ENCODE measurements around the gene ALDH5A1. TPM values are rescaled to one million over a fixed set of nuclear protein-coding genes. Genes with fewer than 3 reads are reported as not detected.
A peak's percentile ranks its signal among the peaks of the same experiment; 100 is the strongest.

ALDH5A1 gene
- total RNA-seq, 4 donors from 2014 or later, result 6.4 to 15.4 (median 6.8) TPM

DNA sequence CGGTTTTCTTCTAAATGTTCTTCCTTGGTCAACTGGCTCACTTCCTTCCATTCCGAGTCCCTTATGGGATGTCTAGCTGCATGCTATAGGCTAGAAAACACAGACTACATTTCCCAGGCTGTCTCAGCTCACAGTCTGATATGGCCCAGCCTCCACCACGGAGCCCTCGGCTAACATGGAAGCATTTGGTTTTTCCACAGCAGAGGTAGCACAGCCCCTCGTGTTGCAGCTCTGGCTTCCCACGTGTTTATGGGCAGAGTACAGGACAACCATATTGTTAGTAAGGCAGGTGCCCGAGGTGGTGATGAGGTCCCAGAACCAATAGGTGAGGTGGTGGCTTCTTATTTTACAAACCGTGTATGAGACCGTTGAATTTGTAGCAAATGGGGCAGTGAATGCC lies 14.1 kb upstream of the ALDH5A1 start:
- intact Hi-C loops (cut with DNase I; ENCODE audit: low total_unique reads), result no loop called here
- no peaks in the 10 kb centered on the region for H3K9me3 ChIP-seq
- H3K4me1 ChIP-seq, result no peaks in the 10 kb centered on the region
- ATAC-seq (no peak), DNase-seq (no peak)
- in situ Hi-C loops (cut with MboI; ENCODE audit: low sequenced_read_pairs in 4 of 4), result no loop called here
- no peak overlapping the region for H3K4me3 ChIP-seq
- H3K27ac ChIP-seq, result no peak overlapping the region
- H3K36me3 ChIP-seq, result no peaks in the 10 kb centered on the region
- H3K27me3 ChIP-seq, result no peaks in the 10 kb centered on the region
- TF ChIP-seq, protein P1, sequence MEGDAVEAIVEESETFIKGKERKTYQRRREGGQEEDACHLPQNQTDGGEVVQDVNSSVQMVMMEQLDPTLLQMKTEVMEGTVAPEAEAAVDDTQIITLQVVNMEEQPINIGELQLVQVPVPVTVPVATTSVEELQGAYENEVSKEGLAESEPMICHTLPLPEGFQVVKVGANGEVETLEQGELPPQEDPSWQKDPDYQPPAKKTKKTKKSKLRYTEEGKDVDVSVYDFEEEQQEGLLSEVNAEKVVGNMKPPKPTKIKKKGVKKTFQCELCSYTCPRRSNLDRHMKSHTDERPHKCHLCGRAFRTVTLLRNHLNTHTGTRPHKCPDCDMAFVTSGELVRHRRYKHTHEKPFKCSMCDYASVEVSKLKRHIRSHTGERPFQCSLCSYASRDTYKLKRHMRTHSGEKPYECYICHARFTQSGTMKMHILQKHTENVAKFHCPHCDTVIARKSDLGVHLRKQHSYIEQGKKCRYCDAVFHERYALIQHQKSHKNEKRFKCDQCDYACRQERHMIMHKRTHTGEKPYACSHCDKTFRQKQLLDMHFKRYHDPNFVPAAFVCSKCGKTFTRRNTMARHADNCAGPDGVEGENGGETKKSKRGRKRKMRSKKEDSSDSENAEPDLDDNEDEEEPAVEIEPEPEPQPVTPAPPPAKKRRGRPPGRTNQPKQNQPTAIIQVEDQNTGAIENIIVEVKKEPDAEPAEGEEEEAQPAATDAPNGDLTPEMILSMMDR (IDR thresholded peaks at IDR 0.05 in 4 of 5, conservative IDR thresholded peaks at IDR 0.05 in 1 of 5), result no peak
- no peak for TF ChIP-seq POLR2A (IDR thresholded peaks at IDR 0.05)

DNA sequence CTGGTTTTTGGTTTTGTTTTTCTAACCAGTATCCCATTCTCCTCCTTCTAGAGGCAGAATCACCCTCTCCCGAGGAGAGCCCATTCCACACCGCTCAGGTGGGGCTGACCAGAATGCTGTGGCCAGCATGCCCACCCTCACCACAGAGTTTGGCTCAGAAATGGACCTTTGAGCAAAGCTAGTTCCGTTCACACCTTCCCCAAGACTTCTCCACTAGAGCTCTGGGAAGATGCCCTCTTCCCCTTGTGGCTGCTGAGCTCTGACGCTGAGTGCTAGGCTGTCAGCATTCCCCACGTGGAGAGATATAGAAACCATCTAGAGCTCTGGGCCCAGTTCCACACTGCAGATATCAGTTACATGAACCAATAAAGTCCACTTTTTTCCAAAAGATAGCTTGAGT lies 13.3 kb upstream of the ALDH5A1 start:
- in situ Hi-C loops (cut with MboI; ENCODE audit: low sequenced_read_pairs in 4 of 4) (no loop called here), intact Hi-C loops (cut with DNase I; ENCODE audit: low total_unique reads) (no loop called here)
- H3K27ac ChIP-seq, result no peak overlapping the region
- no peak for DNase-seq
- ATAC-seq, result no peak
- TF ChIP-seq POLR2A (IDR thresholded peaks at IDR 0.05), result no peak
- TF ChIP-seq, protein P1 (IDR thresholded peaks at IDR 0.05 in 4 of 5, conservative IDR thresholded peaks at IDR 0.05 in 1 of 5), result no peak
- H3K9me3 ChIP-seq, result no peaks in the 10 kb centered on the region
- H3K27me3 ChIP-seq, result no peaks in the 10 kb centered on the region
- H3K4me1 ChIP-seq, result no peaks in the 10 kb centered on the region
- H3K36me3 ChIP-seq, result no peaks in the 10 kb centered on the region
- no peak overlapping the region for H3K4me3 ChIP-seq

DNA sequence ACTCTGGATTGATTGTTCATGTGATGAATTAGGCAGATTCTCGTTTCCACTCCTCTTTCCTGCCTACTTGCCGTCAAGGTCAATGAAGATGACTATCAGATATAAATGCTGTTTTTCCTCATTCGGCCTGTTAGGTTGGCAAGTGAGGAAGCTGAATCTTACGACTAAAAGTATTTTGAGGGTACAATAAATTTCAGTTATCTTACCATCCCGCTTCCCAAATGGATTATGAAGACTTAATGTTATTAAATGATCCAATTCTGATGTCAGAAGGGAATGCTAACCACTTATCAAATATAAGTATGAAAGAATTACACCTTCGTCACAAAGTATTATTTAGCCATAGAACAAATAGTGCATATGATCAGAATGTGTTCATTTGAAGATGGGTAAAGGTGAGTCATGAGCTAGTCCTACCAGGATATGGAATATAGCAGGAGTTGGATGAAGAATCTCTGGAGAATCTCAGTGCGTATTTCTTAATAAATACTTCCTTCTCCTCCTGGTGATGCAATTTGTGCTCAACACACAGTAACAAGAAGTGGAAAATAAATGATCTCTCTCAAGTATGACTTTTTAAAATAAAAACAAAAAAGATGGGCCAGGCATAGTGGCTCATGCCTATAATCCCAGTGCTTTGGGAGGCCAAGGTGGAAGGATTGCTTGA lies 10.0 kb upstream of the ALDH5A1 start:
- DNase-seq, result no peak
- H3K9me3 ChIP-seq, result no peaks in the 10 kb centered on the region
- peaks cover 5 to 8% of the 10 kb centered on the region in 2 donors for H3K4me1 ChIP-seq
- H3K27ac ChIP-seq, result no peak overlapping the region
- H3K27me3 ChIP-seq, result no peaks in the 10 kb centered on the region
- no peaks in the 10 kb centered on the region for H3K36me3 ChIP-seq
- no peak overlapping the region for H3K4me3 ChIP-seq
- TF ChIP-seq, protein P1 (IDR thresholded peaks at IDR 0.05 in 4 of 5, conservative IDR thresholded peaks at IDR 0.05 in 1 of 5), result no peak
- no peak for TF ChIP-seq POLR2A (IDR thresholded peaks at IDR 0.05)
- in situ Hi-C loops (cut with MboI; ENCODE audit: low sequenced_read_pairs in 4 of 4) (no loop called here), intact Hi-C loops (cut with DNase I; ENCODE audit: low total_unique reads) (no loop called here)
- no peak for ATAC-seq

DNA sequence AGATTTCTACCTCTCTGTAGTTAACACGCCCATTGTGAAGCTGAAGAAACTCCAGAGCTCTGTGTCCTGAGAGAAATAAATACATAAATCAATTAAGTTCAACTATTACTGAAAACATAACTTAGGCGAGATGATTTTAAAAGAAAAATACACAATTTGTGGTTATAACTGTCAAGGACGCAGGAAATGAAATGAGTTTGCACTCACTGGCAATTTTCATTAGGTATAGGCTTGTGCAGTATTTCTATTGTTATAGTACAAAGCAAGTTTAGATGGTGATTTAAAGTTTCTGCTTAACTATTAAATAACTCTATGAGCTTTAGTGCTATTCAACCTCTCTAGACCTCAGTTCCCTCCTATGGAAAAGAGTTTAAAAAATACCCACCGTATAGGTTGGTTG lies 8.7 kb upstream of the ALDH5A1 start:
- no peak for DNase-seq
- H3K4me3 ChIP-seq, result no peak overlapping the region
- H3K36me3 ChIP-seq, result no peaks in the 10 kb centered on the region
- in situ Hi-C loops (cut with MboI; ENCODE audit: low sequenced_read_pairs in 4 of 4) (no loop called here), intact Hi-C loops (cut with DNase I; ENCODE audit: low total_unique reads) (no loop called here)
- no peaks in the 10 kb centered on the region for H3K9me3 ChIP-seq
- H3K4me1 ChIP-seq, result peaks cover 9 to 18% of the 10 kb centered on the region in 2 donors
- no peak for TF ChIP-seq POLR2A (IDR thresholded peaks at IDR 0.05)
- TF ChIP-seq, protein P1 (IDR thresholded peaks at IDR 0.05 in 4 of 5, conservative IDR thresholded peaks at IDR 0.05 in 1 of 5), result no peak
- no peaks in the 10 kb centered on the region for H3K27me3 ChIP-seq
- no peak overlapping the region for H3K27ac ChIP-seq
- ATAC-seq, result no peak

DNA sequence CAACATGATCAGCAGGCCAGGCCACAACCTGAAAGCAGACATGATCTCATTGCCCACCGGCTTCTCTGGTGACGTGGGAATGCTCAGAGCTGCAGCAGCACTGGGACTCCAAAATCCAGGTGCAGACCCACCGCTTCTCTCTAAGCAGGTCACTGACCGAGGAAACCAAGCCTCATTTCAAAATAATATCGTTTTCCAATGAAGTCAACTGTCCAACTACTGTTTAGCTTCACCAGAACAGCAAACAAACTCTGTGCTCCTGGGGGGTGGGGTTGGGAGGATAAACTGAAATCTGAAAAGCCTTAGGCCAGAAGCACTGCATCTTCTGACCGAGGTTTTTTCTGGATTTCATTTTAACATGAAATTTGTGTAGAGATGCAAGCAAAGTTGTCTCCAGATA lies 5.3 kb upstream of the ALDH5A1 start, which contains the start of gene GPLD1:
Gene GPLD1, minus strand, starts transcription at position 109 of the 400 bp plus-strand sequence. Its CDS starts 67 bp downstream, at position 42.
- no peak for ATAC-seq
- no peaks in the 10 kb centered on the region for H3K9me3 ChIP-seq

More for the DNA sequence above, 5.3 kb upstream of the ALDH5A1 start, which contains the start of gene GPLD1:
- Histone ChIP-seq H3K27ac (peak within 1 kb of the TSS in 3 of 4 donors; percentile 40 to 73 (median 42)), H3K27me3 (no peaks in the 10 kb centered on the region), H3K4me1 (peaks cover 21 to 24% of the 10 kb centered on the region in 2 donors), H3K36me3 (no peaks in the 10 kb centered on the region), H3K4me3 (no peak within 1 kb of the TSS)
- no peak for TF ChIP-seq POLR2A (IDR thresholded peaks at IDR 0.05)
- TF ChIP-seq, protein P1 (IDR thresholded peaks at IDR 0.05 in 4 of 5, conservative IDR thresholded peaks at IDR 0.05 in 1 of 5), result no peak
- no peak for DNase-seq
- intact Hi-C loops (cut with DNase I; ENCODE audit: low total_unique reads) (no loop called here), in situ Hi-C loops (cut with MboI; ENCODE audit: low sequenced_read_pairs in 4 of 4) (no loop called here)

All from gastrocnemius medialis (tissue), 4 donors.